ENCODE results near the gene UBE2M. TPM values are rescaled to one million over a fixed set of nuclear protein-coding genes. Genes with fewer than 3 reads are reported as not detected.
A peak's percentile ranks its signal among the peaks of the same experiment; 100 is the strongest.
"Not testable (repeated sequence)": the region's sequence is repeated elsewhere in the genome, so short reads cannot be mapped to it uniquely, and the experiment has no call there.

Gene UBE2M
- 187 and 192 TPM in 2 replicates for total RNA-seq (2014; rRNA removed; shearing (Covaris generic))

DNA sequence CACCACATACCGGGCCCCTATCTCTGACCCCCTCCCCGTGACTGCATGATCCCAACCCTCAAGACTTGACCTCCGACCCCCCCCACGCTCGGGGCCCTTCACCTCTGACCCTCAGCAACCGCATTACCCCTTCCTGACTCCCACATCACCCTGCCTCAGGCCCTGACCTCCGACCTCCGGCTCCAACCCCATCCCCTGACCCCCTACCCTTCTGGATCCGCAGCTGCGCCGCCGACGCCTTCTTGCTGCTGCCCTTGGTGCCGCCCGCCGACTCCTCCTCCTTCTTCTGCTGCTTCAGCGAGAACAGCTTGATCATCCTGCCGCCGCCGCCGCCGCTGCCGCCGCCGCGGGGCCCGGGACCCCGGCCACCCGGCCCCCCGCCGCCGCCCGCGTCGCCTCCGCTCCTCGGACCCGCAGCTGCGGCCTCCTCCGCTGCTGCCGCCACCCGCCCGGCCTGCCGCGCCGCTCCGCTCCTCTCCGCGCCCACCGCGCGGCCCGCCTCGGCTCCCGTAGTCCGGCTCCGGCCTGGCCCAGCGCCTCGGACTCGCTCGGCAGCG, at the start of gene UBE2M:
Gene UBE2M, minus strand, starts transcription at position 546 of the 557 bp plus-strand sequence. Its CDS starts 230 bp downstream, at position 316.
- in situ Hi-C loops (cut with HindIII; ENCODE audit: low sequenced_read_pairs): no loop called here
- DNase-seq (ENCODE audit: low spot score): no peak

DNA sequence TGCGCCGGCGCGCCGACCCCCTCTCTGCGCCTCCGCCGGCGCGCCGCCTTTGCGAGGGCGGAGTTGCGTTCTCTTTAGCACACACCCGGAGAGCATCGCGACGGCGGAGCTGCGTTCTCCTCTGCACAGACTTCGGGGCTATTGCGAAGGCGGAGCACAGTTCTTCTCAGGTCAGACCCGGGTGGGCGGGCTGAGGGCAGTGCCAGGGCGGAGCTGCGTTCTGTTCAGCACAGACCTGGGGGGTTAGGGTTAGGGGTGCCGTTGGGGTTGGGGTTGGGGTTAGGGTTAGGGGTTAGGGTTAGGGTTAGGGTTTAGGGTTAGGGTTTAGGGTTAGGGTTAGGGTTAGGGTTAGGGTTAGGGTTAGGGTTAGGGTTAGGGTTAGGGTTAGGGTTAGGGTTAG, 48.8 kb upstream of the UBE2M start:
- DNase-seq (ENCODE audit: low spot score); in situ Hi-C loops (cut with HindIII; ENCODE audit: low sequenced_read_pairs): not testable (repeated sequence)

DNA sequence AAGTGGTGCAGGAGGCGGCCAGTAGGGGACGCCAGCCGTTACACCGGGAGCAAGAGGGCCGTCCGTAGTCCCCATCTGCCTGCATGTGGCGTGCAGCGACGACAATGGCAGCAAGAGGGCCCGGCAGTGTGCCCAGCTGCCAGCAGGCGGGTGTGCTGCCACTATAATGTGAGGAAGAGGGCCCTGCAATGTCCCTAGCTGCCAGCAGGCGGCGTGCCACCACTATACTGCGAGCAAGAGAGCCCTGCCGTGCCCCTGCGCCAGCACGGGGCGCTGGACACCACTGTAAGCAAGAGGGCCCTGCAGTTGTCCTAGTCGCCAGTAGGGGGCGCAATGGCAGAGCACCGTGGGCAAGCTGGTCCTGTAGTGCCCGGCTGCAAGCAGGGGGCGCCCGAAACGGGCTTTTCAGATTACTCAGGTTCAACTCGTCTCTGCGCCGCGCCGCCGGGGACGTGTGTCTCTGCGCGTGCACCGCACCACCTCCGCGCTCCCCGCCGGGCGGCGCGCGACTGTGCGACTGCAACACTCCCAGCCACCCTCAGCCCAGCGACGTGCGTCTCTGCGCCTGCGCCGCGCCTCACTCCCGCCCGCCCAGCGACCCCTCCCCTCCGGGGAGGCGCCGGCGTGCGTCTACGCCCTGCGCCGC, 48.0 kb upstream of the UBE2M start:
- DNase-seq (ENCODE audit: low spot score); in situ Hi-C loops (cut with HindIII; ENCODE audit: low sequenced_read_pairs): not testable (repeated sequence)

DNA sequence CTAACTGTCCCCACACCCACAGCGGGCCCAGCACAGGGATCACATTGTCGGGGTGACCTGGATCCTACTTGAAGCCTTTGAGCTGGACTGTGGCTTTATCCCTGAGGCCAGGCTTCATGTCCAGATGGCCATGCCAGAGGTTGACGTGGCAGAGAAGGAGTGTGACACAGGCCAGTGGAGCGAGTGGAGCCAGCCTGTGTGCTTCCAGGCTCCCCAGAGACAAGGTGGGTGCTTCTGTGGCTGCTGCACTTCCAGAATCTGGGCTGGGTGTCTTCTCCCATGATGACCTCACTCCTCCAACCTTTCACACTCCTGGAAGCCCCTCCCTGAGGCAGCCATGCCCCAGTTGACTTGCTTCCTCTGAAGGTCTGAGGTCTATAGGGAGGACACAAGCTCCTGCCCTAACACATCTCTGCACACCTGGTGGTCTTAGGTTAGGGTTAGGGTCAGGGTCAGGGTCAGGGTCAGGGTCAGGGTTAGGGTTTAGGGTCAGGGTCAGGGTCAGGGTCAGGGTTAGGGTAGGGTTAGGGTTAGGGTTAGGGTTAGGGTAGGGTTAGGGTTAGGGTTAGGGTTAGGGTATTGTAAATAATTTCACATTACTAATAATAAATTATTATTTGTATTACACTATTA, 27.8 kb upstream of the UBE2M start:
- DNase-seq (ENCODE audit: low spot score): no peak
- in situ Hi-C loops (cut with HindIII; ENCODE audit: low sequenced_read_pairs): no loop called here

DNA sequence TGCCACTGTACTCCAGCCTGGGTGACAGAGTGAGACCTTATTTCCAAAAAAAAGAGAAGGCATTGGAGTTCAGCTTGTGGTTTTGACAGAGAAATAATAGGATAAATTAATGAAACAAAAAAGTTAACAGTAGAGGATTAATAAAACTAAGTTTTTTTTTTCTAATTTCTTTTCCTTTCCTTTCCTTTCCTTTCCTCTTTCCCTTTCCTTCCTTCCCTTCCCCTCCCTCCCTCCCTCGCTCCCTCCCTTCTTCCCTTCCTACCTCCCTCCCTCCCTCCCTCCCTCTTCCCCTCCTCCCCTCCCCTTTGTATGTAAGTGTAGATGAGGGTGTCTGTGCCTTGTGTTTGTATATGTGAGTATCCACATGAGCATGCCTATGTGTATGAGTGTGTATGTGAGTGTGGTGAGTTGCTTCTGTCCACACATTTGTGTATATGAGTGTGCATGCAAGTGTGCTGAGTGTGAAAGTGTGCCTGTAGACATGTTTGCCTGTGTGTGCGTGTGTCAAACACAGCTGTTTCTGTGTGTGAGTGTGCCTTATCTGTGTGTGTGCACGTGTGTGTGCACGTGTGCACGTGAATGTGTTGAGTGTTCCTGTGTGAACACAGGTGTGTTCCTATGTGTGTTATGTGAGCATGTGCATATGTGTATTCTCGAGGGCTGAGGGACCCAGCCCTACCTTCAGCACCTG, 27.2 kb upstream of the UBE2M start:
- in situ Hi-C loops (cut with HindIII; ENCODE audit: low sequenced_read_pairs): no loop called here
- no peak for DNase-seq (ENCODE audit: low spot score)

DNA sequence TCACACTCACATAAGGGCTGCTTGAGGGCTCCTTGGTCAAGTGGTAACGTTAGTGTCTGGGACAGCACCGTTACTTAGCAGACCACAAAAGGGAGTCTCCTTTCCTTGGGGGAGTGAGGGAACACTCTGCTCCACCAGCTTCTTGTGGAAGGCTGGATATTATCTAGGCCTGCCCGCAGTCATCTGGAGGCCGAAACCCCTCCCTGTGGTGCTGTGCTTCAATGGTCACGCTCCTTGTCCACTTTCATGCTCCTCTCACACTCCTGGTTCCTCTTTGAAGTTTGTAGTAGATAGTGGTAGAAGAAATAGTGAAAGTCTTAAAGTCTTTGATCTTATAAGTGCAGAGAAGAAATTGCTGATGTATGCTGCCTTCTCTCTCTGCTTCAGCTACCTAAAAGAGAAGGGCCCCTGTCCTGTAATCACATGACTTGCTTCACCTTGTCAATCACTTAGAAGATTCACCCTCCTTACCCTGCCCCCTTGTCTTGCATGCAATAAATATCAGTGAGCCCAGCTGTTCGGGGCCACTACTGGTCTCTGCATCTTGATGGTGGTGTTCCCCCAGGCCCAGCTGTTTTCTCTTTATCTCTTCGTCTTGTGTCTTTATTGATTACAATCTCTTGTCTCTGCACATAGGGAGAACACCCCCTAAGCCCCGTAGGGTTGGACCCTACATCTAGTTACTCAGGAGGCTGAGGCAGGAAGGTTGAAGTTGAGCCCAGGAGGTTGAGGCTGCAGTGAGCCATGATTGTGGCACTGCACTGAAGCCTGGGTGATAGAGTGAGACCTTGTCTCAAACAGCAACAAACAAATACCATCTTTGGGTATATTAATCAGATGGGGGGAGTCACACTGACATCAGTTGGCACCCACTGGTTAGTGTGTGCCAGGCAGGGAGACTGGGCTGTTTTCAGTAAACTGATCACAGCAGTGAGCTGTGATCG, 26.4 kb upstream of the UBE2M start:
- in situ Hi-C loops (cut with HindIII; ENCODE audit: low sequenced_read_pairs): no loop called here
- no peak for DNase-seq (ENCODE audit: low spot score)

DNA sequence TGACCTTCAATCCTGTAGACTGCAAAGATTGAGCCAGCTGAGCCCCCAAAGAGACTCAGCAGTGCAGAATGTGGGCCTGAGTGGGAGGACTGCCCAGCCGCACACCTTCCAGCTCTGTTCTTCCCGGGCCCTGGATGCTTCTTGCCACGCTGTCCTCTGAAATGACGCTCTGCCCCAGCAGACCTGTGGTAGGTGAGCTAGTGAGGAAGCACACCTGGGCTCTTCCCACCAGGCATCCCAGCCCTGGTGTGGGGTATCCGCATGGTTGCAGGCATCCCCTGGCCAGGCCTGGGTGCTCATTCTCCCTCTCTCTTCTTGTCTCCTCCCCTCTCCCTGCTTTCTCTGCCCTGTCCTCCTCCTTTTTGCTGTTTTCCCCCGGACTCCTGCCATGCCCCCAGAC, 24.6 kb upstream of the UBE2M start:
- no peak for DNase-seq (ENCODE audit: low spot score)
- in situ Hi-C loops (cut with HindIII; ENCODE audit: low sequenced_read_pairs): no loop called here

DNA sequence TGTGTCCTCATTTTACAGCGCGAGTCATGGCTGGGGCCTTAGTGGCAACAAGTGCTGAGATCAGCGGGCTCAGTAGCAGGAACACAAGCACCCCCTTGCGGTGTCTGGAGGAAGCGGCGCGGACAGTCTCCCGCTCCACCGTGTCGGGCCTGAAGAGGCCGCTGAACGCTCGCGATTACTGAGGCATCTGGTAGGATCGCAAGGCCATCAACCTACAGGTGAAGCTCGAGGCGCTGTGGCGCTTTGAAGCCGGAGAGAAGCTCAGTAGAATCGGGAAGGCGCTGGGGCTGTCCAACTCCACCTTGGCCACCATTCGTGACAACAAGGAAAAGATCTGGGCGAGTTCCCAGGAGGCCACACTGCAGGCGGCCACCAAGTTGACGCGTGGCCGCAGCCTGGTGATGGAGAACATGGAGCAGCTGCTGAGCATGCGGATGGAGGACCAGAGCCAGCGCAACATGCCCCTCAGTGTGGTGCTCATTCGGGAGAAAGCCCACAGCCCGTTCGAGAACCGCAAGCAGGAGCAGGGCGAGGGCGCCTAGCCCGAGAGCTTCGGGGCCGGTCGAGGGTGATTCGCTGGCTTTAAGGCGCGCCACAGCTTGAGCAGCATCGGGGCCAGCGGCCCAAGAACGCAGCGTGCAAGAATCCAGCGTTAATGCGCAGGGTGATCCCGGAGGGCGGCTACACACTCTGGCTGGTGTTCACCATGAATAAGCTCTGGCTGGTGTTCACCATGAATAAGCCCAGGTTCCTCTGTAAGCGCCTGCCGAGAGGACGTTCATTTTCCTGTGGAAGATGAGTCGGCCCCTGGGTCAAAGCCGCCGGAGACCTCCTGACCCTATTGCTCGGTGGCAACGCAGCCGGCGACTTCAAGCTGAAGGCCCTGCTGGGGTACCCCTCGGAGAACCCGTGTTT, 23.1 kb upstream of the UBE2M start:
- in situ Hi-C loops (cut with HindIII; ENCODE audit: low sequenced_read_pairs): no loop called here

DNA sequence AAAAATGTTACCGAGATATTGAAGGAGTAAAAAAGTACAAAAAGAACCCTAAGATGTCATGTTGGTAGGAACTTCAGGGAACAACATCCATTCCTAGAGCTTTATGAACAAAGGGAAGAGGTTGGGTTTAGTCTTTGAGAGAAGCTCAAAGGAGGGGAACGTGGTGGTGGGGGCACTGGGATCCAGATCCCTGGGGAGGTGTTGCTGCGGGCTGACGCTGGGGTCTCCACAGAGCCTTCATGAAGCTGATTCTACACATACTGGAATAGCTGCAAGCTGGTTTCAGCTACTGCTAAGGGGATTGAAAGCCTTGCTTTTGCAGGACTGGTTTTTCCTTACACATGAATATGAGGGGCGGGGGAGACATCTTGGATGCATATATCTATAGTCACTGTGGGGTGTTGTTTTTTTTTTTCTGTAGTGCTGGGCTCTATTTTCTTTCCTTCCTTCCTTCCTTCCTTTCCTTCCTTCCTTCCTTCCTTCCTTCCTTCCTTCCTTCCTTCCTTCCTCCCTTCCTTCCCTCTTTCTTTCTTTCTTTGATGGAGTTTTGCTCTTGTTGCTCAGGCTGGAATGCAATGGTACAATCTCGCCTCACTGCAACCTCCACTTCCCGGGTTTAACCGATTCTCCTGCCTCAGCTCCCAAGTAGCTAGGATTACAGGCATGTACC, 21.2 kb upstream of the UBE2M start:
- no peak for DNase-seq (ENCODE audit: low spot score)
- in situ Hi-C loops (cut with HindIII; ENCODE audit: low sequenced_read_pairs): no loop called here

More for the DNA sequence above, 23.1 kb upstream of the UBE2M start:
- DNase-seq (ENCODE audit: low spot score): peak; percentile 82

DNA sequence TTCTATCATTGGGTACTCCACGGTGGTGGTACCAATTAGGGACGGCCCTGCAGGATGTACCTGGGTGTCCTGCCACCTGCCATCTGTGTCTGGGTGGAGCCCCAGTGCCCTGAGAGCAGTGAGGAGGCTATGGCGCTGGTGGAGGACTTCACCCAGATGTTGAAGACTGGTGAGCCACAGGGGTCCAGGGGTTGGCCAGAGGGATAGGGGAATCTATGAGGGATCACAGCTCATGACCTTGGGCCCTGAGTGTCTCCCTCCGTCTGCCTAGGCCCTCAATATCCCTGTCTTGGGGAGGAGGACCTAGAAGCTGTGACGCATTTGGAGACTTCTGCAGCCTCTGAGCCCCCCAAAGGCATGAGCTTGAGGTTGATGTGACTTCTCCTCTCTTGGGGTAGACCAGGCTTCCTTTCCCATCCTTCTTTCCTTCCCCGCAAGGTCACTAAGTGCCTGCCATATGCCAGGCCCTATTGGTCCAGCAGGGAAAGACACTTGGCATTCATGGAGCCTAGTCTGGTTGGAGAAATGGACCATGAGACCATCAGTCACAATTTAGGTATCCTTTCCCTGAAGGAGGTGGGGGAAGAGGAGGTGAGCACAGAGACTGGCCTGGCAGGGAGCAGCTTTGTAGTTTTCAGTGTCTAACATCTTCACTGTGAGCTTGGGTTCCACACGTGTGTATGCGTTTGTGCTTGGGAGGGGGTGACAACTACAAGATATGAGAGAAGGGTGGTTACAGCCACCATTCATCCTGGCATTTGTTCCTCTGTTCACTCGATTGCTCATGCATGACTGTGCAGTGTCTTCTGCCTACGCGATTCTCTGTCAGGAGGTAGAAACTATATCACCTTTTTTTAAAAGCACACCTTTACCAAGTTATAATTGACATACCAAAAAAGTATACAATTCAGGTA, 19.9 kb upstream of the UBE2M start:
- in situ Hi-C loops (cut with HindIII; ENCODE audit: low sequenced_read_pairs): no loop called here
- no peak for DNase-seq (ENCODE audit: low spot score)

DNA sequence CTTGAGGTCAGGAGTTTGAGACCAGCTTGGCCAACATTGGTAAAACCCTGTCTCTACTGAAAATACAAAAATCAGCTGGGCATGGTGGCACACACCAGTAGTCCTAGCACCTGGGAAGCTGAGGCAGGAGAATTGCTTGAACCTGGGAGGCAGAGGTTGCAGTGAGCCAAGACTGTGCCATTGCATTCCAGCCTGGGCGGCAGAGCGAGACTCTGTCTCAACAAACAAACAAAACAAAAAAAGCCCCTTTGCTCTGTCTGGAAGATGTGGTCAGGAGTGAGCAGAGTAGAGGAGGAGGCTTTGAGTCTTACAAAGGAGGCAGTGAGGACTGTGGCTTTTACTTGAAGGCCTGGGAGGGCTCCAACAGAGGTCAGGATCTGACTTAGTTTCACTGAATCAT, 19.2 kb upstream of the UBE2M start:
- DNase-seq (ENCODE audit: low spot score); in situ Hi-C loops (cut with HindIII; ENCODE audit: low sequenced_read_pairs): not testable (repeated sequence)

DNA sequence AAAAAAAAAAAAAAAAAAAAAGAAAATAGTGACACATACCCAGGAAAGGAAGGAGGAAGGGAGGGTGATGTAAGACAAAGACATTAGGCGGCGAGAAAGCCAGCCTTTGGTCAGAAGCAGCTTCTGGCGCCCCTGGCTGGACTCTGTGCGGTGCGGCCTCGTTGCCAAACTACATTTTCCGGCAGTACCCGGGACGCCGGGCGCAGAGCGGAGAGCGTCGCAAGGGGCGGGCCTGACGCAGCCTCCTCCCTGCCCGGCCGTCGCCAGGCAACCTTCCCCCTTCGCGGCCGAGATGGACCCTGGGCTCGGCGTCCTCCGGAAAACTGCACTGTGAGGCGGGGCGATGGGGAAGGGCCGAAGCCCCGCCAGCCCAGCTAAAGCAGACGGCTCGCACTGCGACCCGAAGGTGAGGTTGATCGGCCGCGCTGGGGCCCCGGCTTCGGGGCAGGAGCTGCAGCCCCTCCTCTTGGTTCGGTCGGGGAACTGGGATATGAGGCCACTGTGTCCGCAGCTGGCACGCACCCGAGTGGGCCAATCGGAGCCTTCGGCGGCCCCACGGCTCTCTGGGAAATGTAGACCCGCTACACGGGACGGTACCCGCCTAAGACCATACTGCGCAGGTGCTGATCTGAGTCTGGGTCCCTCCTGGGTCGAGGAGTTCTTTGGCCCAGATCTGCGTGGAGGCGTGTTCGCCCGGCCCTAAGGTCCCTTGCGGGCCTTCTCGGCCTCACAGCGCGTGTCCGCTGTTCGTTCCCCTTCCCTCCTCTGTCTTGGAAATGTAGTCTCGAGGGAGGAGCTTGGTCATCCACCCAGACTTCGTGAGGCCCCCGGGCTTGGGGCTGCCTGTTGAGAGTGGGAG, 17.0 kb upstream of the UBE2M start:
- peak; percentile 94 for DNase-seq (ENCODE audit: low spot score)

DNA sequence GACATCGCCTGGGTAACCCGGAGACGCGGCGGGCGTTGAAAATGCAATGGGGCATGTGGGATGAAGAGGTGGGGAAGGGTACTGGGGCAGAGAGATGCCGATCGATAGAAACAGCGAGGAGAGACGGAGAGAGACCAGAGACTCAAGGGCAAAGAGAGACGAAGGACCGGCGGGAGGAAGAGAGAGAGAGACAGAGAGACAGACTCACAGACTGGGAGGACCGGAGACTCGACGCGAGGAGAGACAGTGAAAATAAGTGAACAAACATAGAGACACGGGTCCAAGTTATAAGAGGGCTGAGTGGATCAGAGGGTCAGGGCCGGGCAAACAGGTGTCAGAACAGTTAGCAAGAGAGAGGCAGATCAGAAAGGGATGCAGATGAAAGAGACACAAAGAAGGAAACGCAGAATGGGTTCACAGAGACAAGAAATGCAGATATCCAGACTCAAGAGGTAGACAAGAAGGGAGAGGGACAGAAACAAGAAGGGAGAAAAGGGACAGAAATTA, 15.3 kb upstream of the UBE2M start:
- DNase-seq (ENCODE audit: low spot score): no peak
- in situ Hi-C loops (cut with HindIII; ENCODE audit: low sequenced_read_pairs): no loop called here

More for the DNA sequence above, 17.0 kb upstream of the UBE2M start:
- in situ Hi-C loops (cut with HindIII; ENCODE audit: low sequenced_read_pairs): no loop called here

DNA sequence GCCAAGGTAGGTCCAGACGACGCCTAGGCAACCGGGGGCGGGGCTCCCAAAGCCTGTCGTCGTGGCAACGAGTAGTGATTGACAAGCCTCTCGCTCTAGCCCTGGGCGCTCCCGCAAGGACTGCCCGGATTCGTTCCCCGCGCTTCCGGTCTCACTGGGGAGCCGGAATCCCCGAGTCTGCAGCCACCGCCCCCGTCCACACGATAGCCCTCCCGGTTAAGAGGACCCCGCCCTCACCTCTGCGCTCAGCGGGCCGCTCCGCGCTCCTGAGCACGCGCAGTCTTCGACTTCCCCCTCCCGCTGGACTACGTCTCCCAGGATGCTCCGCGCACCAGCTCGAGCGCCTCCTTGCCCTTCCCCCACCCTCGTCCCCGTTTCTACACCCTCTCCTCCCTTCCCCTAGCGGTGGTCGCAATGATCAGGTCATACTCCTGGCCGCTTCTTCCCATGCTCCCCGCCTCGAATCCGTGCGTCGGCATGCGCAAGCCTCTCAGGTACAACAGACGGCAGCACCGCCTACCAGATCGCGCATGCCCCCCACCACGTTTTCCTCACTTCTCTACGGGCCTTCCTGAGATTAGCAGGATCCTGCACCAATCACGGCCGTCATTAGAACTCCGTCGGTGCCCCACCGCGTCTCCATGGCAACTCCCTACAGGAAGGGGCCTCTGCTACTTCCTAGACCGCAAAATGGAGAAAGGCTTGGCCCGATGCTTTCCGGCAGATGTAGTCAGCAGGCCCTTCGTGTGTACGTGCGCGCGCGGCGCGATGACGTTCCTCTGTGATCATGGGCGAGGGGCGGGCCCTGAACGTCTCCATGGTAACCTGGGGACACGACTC, 14.6 kb upstream of the UBE2M start, which contains the start of gene MZF1:
Gene MZF1, minus strand, starts transcription at position 518 of the 840 bp plus-strand sequence. CDS start 1,946 bp downstream, outside the sequence.
- peak; percentile 100 for DNase-seq (ENCODE audit: low spot score)
- in situ Hi-C loops (cut with HindIII; ENCODE audit: low sequenced_read_pairs): no loop called here

Measured in G401 (cell line).